GM19239 (cell line): ENCODE results near the gene RALGDS.

Experiments used
- DNase-seq: peaks from one replicate; pipeline ENCODE4 v3.0.0; 2011; ENCODE audit warnings: low spot score; ENCODE audit not compliant: insufficient read length
- FAIRE-seq: peaks from 2 replicates; lab custom pipeline; 2011; peaks lifted over from hg19 to GRCh38; lab: Jason Lieb, UNC

The RALGDS gene

GRCh38 chr9:133108794-133109641, 12.0 kb downstream of the RALGDS start:
- FAIRE-seq = no peak
- no peak for DNase-seq

- FAIRE-seq (no peak), DNase-seq (no peak)
These were observed 12.9 kb downstream of the RALGDS start for GRCh38 chr9:133107961-133108793.

- FAIRE-seq = no peak
These were observed 13.8 kb downstream of the RALGDS start for GRCh38 chr9:133107245-133107722.

GRCh38 chr9:133106511-133107244, 14.4 kb downstream of the RALGDS start:
- FAIRE-seq (no peak), DNase-seq (no peak)

More at GRCh38 chr9:133107245-133107722, 13.8 kb downstream of the RALGDS start:
- no peak for DNase-seq

- FAIRE-seq = no peak
These were observed 15.6 kb downstream of the RALGDS start for GRCh38 chr9:133105461-133105770.

GRCh38 chr9:133104718-133105460, 16.2 kb downstream of the RALGDS start:
- DNase-seq (no peak), FAIRE-seq (no peak)

More at GRCh38 chr9:133105461-133105770, 15.6 kb downstream of the RALGDS start:
- no peak for DNase-seq

- no peak for FAIRE-seq
These were observed 17.0 kb downstream of the RALGDS start for GRCh38 chr9:133103987-133104505.

GRCh38 chr9:133103183-133103986, 17.7 kb downstream of the RALGDS start:
- peak; percentile 85 for DNase-seq
- peak; percentile 87 for FAIRE-seq

More at GRCh38 chr9:133103987-133104505, 17.0 kb downstream of the RALGDS start:
- DNase-seq = no peak

- FAIRE-seq (no peak), DNase-seq (no peak)
These were observed 18.6 kb downstream of the RALGDS start for GRCh38 chr9:133102190-133103021.

- DNase-seq = no peak
- FAIRE-seq = no peak
These were observed 19.5 kb downstream of the RALGDS start for GRCh38 chr9:133101356-133102189.

GRCh38 chr9:133100506-133101355, 20.3 kb downstream of the RALGDS start:
- FAIRE-seq (no peak), DNase-seq (no peak)

GRCh38 chr9:133099726-133100505, 21.1 kb downstream of the RALGDS start:
- FAIRE-seq (no peak), DNase-seq (no peak)

- FAIRE-seq (no peak), DNase-seq (no peak)
These were observed 22.2 kb downstream of the RALGDS start for GRCh38 chr9:133098871-133099270.

- FAIRE-seq = no peak
These were observed 22.8 kb downstream of the RALGDS start for GRCh38 chr9:133098104-133098754.

GRCh38 chr9:133094842-133095393, 26.1 kb downstream of the RALGDS start:
- FAIRE-seq (no peak), DNase-seq (no peak)

More at GRCh38 chr9:133098104-133098754, 22.8 kb downstream of the RALGDS start:
- no peak for DNase-seq
